ENCODE data around the gene HEXD. TPM values are rescaled to one million over a fixed set of nuclear protein-coding genes. Genes with fewer than 3 reads are reported as not detected.
"Not testable (repeated sequence)": the region's sequence is repeated elsewhere in the genome, so short reads cannot be mapped to it uniquely, and the experiment has no call there.

The HEXD gene
- total RNA-seq, 1 donor from 2014 or later, result 9.7 TPM

DNA sequence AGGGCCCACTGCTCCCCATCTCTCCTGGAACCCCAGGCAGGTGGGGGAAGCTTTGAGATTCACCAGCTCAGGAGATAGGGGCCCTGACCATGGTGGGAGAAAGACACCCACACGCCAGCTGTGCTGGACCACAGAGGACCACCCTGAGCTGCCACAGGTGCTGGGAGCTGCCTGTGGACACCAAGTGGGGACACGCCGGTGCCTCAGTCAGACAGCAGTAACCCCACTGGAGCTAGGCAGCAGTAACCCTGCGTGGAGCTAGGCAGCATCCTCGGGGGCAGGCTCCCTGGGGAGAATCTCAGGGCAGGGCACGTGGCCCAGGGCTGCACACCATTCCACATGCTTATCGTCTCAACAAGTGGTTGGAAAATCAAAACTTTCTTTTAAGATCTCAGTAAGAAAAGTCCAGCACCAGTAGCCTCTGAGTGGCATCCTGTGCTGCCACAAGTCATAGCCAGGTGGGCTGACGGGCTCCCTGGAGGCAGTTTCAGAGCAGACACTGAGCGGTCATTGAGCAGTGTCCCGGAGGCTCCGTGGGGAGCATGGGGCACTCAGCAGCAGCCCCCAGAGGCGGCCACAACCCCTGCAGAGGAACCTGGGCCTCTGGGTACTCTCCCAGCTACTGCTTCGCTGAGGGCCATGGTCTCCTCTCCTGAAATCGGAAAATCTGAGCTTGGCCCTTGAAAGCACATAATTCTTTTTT, 8.0 kb upstream of the HEXD start:
- Histone ChIP-seq H3K27me3 (ENCODE audit: control insufficient read depth, insufficient read depth, low read length) (no peaks in the 10 kb centered on the region), H3K4me3 (ENCODE audit: low read depth, low read length) (no peak overlapping the region), H3K36me3 (ENCODE audit: control insufficient read depth, insufficient read depth, low read length) (peaks cover 7% of the 10 kb centered on the region)
- TF ChIP-seq, protein P1, sequence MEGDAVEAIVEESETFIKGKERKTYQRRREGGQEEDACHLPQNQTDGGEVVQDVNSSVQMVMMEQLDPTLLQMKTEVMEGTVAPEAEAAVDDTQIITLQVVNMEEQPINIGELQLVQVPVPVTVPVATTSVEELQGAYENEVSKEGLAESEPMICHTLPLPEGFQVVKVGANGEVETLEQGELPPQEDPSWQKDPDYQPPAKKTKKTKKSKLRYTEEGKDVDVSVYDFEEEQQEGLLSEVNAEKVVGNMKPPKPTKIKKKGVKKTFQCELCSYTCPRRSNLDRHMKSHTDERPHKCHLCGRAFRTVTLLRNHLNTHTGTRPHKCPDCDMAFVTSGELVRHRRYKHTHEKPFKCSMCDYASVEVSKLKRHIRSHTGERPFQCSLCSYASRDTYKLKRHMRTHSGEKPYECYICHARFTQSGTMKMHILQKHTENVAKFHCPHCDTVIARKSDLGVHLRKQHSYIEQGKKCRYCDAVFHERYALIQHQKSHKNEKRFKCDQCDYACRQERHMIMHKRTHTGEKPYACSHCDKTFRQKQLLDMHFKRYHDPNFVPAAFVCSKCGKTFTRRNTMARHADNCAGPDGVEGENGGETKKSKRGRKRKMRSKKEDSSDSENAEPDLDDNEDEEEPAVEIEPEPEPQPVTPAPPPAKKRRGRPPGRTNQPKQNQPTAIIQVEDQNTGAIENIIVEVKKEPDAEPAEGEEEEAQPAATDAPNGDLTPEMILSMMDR (IDR thresholded peaks at IDR 0.05; ENCODE audit: insufficient read depth, low read length, severe bottlenecking), result no peak
- DNase-seq (ENCODE audit: low read depth) (no peak), FAIRE-seq (no peak)

DNA sequence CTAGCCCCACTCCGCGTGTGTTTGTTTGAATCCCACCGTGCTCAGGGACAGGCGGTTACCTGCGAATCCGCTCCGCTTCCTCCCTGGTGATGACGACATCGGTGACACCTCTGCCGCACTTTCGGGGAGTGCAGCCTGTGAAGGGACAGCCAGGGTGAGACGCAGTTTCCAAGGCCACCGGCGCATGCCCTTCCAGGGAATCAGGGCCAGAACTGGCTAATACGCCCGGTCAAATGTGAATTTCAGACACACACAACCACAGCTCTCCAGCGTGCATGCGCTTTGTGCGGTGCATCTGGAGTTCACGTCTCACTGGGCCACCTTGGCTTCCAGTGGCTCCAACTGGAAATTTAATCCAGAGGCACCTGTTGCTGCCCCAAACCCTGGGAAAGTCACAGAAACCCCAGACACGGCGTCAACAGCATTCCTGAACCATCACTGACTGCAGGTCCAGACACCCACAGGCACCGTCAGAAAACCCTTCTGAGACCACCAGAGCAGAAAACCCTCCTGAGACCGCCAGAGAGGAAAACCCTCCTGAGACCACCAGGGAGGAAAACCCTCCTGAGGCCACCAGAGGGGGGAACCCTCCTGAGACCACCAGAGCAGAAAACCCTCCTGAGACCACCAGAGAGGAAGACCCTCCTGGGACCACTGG, 6.6 kb upstream of the HEXD start:
- Histone ChIP-seq H3K27me3 (ENCODE audit: control insufficient read depth, insufficient read depth, low read length) (no peaks in the 10 kb centered on the region), H3K4me3 (ENCODE audit: low read depth, low read length) (no peak overlapping the region), H3K36me3 (ENCODE audit: control insufficient read depth, insufficient read depth, low read length) (peaks cover 5% of the 10 kb centered on the region)
- TF ChIP-seq, protein P1 (IDR thresholded peaks at IDR 0.05; ENCODE audit: insufficient read depth, low read length, severe bottlenecking), result no peak
- no peak for DNase-seq (ENCODE audit: low read depth)
- no peak for FAIRE-seq

DNA sequence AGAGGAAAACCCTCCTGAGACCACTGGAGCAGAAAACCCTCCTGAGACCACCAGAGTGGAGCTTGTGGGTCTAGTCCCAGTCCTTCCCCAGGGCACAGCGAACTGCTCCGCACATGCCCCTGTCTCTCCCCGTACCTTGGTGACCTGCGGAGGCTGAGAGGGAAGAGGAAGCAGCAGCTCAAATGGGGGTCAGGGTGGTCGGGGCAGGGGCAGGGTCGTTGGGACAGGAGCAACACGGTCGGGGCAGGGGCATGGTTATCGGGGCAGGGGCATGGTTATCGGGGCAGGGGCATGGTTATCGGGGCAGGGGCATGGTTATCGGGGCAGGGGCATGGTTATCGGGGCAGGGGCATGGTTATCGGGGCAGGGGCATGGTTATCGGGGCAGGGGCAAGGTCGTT, 6.1 kb upstream of the HEXD start:
- FAIRE-seq; DNase-seq (ENCODE audit: low read depth); H3K36me3 ChIP-seq (ENCODE audit: control insufficient read depth, insufficient read depth, low read length); H3K4me3 ChIP-seq (ENCODE audit: low read depth, low read length); H3K27me3 ChIP-seq (ENCODE audit: control insufficient read depth, insufficient read depth, low read length): not testable (repeated sequence)

DNA sequence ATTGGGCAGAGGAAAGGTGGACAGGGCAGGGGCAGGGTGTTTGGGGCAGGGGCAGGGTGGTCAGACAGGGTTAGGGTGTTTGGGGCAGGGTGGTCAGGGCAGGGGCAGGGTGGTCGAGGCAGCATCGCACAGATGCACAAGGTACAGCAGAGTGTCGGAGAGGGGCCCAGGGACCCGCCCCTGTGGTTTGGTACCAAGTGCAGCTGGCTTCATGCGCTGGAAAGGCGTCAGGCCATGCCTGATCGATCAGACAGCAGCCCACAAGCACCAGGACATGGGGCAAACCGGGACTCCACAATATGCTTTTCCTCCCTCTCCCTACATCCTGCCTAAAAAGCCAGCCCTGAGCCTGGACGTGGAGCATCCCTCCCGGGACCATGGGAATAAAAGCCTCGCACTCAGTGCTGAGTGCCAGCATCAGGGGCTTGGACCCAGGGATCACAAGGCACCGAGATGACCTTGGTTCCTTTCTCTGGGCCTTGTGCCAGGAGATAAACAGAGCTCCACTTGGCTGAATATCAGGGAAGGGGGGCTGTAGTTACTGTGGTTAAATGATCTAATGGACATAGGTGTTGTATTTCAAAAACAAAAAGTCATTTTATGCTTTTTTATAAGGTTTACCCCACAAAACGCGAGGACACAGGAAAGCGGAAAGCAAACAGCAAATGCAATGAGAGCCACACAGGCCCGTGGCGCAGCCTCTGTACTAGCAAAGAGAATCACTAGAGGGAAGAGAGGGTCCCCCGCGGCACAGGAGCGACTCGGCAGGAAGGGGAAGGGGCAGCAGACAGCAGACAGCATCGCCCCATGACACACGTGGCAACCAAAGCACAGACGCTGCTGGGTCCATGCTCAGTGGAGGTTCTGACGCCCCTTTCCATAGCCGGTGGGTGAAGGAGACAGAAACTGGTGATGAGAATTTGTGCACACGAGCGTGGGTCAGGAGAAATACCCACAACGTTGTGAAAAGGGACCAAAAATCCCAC, 5.3 kb upstream of the HEXD start:
- TF ChIP-seq, protein P1 (IDR thresholded peaks at IDR 0.05; ENCODE audit: insufficient read depth, low read length, severe bottlenecking), result no peak
- FAIRE-seq (no peak), DNase-seq (ENCODE audit: low read depth) (no peak)
- Histone ChIP-seq H3K36me3 (ENCODE audit: control insufficient read depth, insufficient read depth, low read length) (peaks cover 5% of the 10 kb centered on the region), H3K27me3 (ENCODE audit: control insufficient read depth, insufficient read depth, low read length) (no peaks in the 10 kb centered on the region), H3K4me3 (ENCODE audit: low read depth, low read length) (no peak overlapping the region)

DNA sequence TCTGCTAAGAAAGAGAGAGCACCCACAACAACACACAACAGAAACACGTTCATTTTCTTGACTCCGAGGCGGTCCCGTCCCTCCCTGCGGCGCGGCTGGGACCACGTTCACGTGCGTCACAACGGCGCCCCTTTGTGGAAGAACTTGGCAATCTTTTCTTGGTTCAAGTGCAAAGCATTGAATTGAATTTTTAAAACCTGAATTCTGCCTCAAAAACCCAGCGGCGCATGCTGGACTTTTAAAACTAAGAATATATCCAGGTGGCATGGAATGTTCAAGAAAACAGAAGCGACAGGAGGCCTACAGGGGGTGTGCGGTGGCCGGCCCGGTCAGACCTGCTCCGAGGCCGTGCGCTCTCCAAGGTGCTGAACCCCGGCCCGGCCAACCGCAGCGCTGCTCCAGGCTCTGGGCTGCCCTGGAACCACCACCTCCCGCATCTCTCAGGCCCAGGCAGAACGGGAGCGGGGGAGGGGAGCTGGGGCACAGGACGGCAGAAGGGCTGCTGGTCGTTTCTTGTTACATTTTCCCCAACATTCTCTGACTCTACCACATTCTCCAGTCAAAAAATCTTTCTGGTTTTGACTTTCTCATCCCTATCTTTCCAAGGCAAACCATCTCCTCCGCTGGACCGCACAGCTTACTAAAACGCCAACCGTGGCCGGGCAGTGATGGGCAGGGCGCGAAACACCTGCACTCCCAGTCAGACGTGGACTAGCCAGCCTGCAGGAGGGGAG, 3.4 kb upstream of the HEXD start:
- peak; percentile 23 for DNase-seq (ENCODE audit: low read depth)
- Histone ChIP-seq H3K27me3 (ENCODE audit: control insufficient read depth, insufficient read depth, low read length) (no peaks in the 10 kb centered on the region), H3K36me3 (ENCODE audit: control insufficient read depth, insufficient read depth, low read length) (peaks cover 5% of the 10 kb centered on the region), H3K4me3 (ENCODE audit: low read depth, low read length) (no peak overlapping the region)
- no peak for FAIRE-seq
- TF ChIP-seq, protein P1 (IDR thresholded peaks at IDR 0.05; ENCODE audit: insufficient read depth, low read length, severe bottlenecking), result peak; percentile 42
